Hepatocyte (in vitro differentiated cells): ENCODE results near the gene ENTPD2. TPM values are rescaled to one million over a fixed set of nuclear protein-coding genes. Genes with fewer than 3 reads are reported as not detected.

ENCODE experiments used
- DNase-seq: peaks from one replicate; pipeline ENCODE4 v3.0.0-alpha.2; 2016; ENCODE audit warnings: low spot score
- H2AFZ ChIP-seq: fragments of 200-600 bp; sonication (generic); 2 replicates; pipeline ENCODE4 v1.6.0; 2016; ENCODE audit warnings: antibody characterized with exemption, mild to moderate bottlenecking
- H3K27ac ChIP-seq: fragments of 200-600 bp; sonication (generic); 2 replicates; pipeline ENCODE4 v1.5.1; 2016; ENCODE audit warnings: mild to moderate bottlenecking
- H3K27me3 ChIP-seq: fragments of 200-600 bp; sonication (generic); 2 replicates; pipeline ENCODE4 v1.6.1; 2016
- H3K36me3 ChIP-seq: fragments of 200-600 bp; sonication (generic); replicated peaks from 2 replicates; pipeline ENCODE4 v1.5.1; 2016; ENCODE audit warnings: low read depth; ENCODE audit not compliant: insufficient read depth
- H3K4me1 ChIP-seq: fragments of 200-600 bp; sonication (generic); 2 replicates; pipeline ENCODE4 v1.5.1; 2016; ENCODE audit warnings: mild to moderate bottlenecking, moderate library complexity; ENCODE audit not compliant: insufficient read depth
- H3K4me2 ChIP-seq: fragments of 200-600 bp; sonication (generic); 2 replicates; pipeline ENCODE4 v1.6.0; 2016
- H3K4me3 ChIP-seq: fragments of 200-600 bp; sonication (generic); 2 replicates; pipeline ENCODE4 v1.5.1; 2016; ENCODE audit warnings: mild to moderate bottlenecking
- H3K79me2 ChIP-seq: fragments of 200-600 bp; sonication (generic); 2 replicates; pipeline ENCODE4 v1.6.0; 2017; ENCODE audit warnings: mild to moderate bottlenecking
- H3K9me2 ChIP-seq: fragments of 200-600 bp; sonication (generic); replicated peaks from 2 replicates; pipeline ENCODE4 v1.6.0; 2017; ENCODE audit warnings: mild to moderate bottlenecking; ENCODE audit not compliant: insufficient read depth
- H3K9me3 ChIP-seq: fragments of 200-600 bp; sonication (generic); 2 replicates; pipeline ENCODE4 v1.5.1; 2016; ENCODE audit warnings: low read depth, mild to moderate bottlenecking
- H4K20me1 ChIP-seq: fragments of 200-600 bp; sonication (generic); 2 replicates; pipeline ENCODE4 v1.6.0; 2016; ENCODE audit warnings: mild to moderate bottlenecking; ENCODE audit not compliant: insufficient read depth, poor library complexity, severe bottlenecking
- EZH2 ChIP-seq: fragments of 200-600 bp; sonication (generic); IDR thresholded peaks from 2 replicates; pipeline ENCODE4 v1.6.1; 2016; ENCODE audit warnings: antibody characterized with exemption, mild to moderate bottlenecking, borderline replicate concordance
- EZH2phosphoT487 ChIP-seq: fragments of 200-600 bp; sonication (generic); IDR thresholded peaks from one replicate; pipeline ENCODE4 v1.6.1; 2018; ENCODE audit warnings: antibody characterized with exemption, mild to moderate bottlenecking, low read depth, moderate library complexity; ENCODE audit not compliant: unreplicated experiment, severe bottlenecking
- WGBS: methylation state at CpG from one replicate; pipeline ENCODE4 v1.1.6; 2016; ENCODE audit warnings: low lambda C conversion rate; ENCODE audit errors: missing lambda C conversion rate; 5-methylcytosine and 5-hydroxymethylcytosine counted together
- polyA plus RNA-seq: library from polyadenylated mRNA; unstranded; fragments of >200 nt; fragmentation: Nextera tagmentation; extraction: Ambion mirVana; gene quantifications from 2 replicates; pipeline ENCODE4 v1.2.1, GENCODE V29; 2016
- total RNA-seq: library from RNA; depleted of rRNA; stranded (reverse); fragments of >200 nt; gene quantifications from 2 replicates; pipeline ENCODE4 v1.2.3, GENCODE V29; 2014
- TF ChIP-seq, protein P1 (sequence below): fragments of 200-600 bp; sonication (generic); IDR thresholded peaks from 2 replicates; pipeline ENCODE4 v1.5.1; 2016; ENCODE audit warnings: antibody characterized with exemption, mild to moderate bottlenecking; ENCODE audit not compliant: poor library complexity

ENTPD2 gene
- total RNA-seq (1.8 and 2.3 TPM in 2 replicates), polyA plus RNA-seq (1.1 and 3.2 TPM in 2 replicates)

DNA sequence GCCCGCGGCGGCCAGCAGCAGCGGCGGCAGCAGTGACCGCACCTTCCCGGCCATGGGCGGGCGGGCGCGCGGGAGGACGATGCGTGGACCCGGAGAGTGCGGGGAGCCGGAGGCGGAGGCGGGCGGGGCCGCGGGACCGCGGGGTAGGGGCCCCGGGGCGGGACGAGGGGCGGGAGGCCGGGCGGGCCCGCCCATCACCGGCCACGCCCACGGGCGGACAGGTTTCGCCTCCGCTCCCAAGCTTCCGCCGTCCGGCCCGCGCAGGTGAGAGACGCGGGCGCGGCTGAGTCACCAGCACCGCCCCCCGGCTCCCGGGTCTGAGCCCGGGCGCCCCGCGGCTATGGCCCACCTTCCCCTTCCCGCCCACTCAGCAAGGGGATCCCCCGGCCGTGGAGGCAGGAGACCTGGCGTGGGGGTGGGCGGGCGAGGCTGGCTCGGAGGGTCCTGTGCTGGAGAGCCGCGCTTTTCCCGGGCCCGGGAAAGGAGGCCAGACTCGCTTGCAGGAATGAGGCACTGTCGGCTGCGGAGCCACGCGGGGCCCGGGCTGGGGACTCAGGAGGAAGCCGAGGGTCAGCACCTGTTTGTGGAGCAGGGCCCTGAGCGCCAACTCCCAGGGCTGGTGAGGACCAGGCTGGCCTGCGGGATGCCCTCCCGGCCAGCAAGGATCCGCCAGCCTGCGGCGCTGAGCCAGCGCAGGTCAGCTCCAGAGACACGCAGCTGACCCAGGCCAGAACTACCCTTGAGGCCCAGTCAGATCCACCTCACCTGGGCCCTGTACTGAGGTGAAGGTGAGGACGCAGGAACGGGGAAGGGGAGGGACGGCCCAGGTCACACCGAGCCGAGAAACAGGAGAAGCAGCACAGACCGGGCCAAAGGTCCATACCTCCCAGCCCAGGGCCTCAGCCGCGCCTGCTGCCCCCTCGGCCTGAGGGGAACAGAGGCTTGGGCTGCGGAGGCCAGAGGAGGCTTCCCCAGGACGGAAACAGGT, at the start of gene ENTPD2:
Gene ENTPD2 (minus strand): TSS at position 118 of the 988 bp plus-strand sequence. CDS start 64 bp downstream, at position 54.
- Histone ChIP-seq H3K9me3 (no peaks in the 10 kb centered on the region), H3K36me3 (no peaks in the 10 kb centered on the region), H3K79me2 (no peaks in the 10 kb centered on the region), H3K4me2 (peak within 1 kb of the TSS; percentile 97), H3K4me1 (peaks cover 46% of the 10 kb centered on the region), H4K20me1 (no peaks in the 10 kb centered on the region), H3K27me3 (peaks cover 25% of the 10 kb centered on the region), H3K27ac (peak within 1 kb of the TSS; percentile 60), H3K9me2 (no peaks in the 10 kb centered on the region), H3K4me3 (peak within 1 kb of the TSS; percentile 36), H2AFZ (no peak within 1 kb of the TSS)
- peak; percentile 89 for DNase-seq
- 42% methylated on average over 32 of the region's 90 CpGs for WGBS
- no peak for TF ChIP-seq EZH2
- TF ChIP-seq, protein P1, sequence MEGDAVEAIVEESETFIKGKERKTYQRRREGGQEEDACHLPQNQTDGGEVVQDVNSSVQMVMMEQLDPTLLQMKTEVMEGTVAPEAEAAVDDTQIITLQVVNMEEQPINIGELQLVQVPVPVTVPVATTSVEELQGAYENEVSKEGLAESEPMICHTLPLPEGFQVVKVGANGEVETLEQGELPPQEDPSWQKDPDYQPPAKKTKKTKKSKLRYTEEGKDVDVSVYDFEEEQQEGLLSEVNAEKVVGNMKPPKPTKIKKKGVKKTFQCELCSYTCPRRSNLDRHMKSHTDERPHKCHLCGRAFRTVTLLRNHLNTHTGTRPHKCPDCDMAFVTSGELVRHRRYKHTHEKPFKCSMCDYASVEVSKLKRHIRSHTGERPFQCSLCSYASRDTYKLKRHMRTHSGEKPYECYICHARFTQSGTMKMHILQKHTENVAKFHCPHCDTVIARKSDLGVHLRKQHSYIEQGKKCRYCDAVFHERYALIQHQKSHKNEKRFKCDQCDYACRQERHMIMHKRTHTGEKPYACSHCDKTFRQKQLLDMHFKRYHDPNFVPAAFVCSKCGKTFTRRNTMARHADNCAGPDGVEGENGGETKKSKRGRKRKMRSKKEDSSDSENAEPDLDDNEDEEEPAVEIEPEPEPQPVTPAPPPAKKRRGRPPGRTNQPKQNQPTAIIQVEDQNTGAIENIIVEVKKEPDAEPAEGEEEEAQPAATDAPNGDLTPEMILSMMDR, result no peak
- TF ChIP-seq EZH2phosphoT487, result no peak

GRCh38 chr9:137103206-137103999, 49.5 kb upstream of the ENTPD2 start:
- Histone ChIP-seq H3K4me2 (no peak overlapping the region), H3K9me3 (no peaks in the 10 kb centered on the region), H3K9me2 (no peaks in the 10 kb centered on the region), H4K20me1 (no peaks in the 10 kb centered on the region), H3K36me3 (no peaks in the 10 kb centered on the region), H3K79me2 (no peaks in the 10 kb centered on the region), H3K4me1 (no peaks in the 10 kb centered on the region), H3K4me3 (no peak overlapping the region), H2AFZ (no peak overlapping the region), H3K27me3 (no peaks in the 10 kb centered on the region), H3K27ac (no peak overlapping the region)
- no peak for TF ChIP-seq EZH2
- TF ChIP-seq, protein P1, result no peak
- TF ChIP-seq EZH2phosphoT487, result no peak
- 93% methylated on average over 35 of the region's 37 CpGs for WGBS
- DNase-seq, result no peak

GRCh38 chr9:137099231-137099630, 45.4 kb upstream of the ENTPD2 start:
- TF ChIP-seq, protein P1, result no peak
- TF ChIP-seq EZH2, result no peak
- no peak for TF ChIP-seq EZH2phosphoT487
- Histone ChIP-seq H3K36me3 (no peaks in the 10 kb centered on the region), H3K79me2 (no peaks in the 10 kb centered on the region), H3K4me2 (no peak overlapping the region), H2AFZ (no peak overlapping the region), H3K4me1 (no peaks in the 10 kb centered on the region), H4K20me1 (no peaks in the 10 kb centered on the region), H3K27ac (no peak overlapping the region), H3K27me3 (no peaks in the 10 kb centered on the region), H3K9me3 (no peaks in the 10 kb centered on the region), H3K9me2 (no peaks in the 10 kb centered on the region), H3K4me3 (no peak overlapping the region)
- WGBS, result 98% methylated on average over 14 of the region's 14 CpGs
- no peak for DNase-seq
